GM23248 (cell line): Measurements from ENCODE around the gene NTSR2. TPM values are rescaled to one million over a fixed set of nuclear protein-coding genes. Genes with fewer than 3 reads are reported as not detected.

Source experiments
- DNase-seq: peaks from one replicate; pipeline ENCODE4 v3.0.0-alpha.2; 2015
- H2AFZ ChIP-seq: fragments of 200-600 bp; sonication (generic); 2 replicates; pipeline ENCODE4 v1.6.1; 2016; ENCODE audit warnings: antibody characterized with exemption
- H3F3A ChIP-seq: fragments of 200-600 bp; sonication (generic); 2 replicates; pipeline ENCODE4 v1.6.1; 2016; ENCODE audit warnings: mild to moderate bottlenecking, antibody characterized with exemption, mixed run types; ENCODE audit not compliant: insufficient read depth
- H3K27ac ChIP-seq: fragments of 200-600 bp; sonication (generic); 2 replicates; pipeline ENCODE4 v1.5.1; 2016; ENCODE audit warnings: mild to moderate bottlenecking
- H3K27me3 ChIP-seq: fragments of 200-600 bp; sonication (generic); replicated peaks from 2 replicates; pipeline ENCODE4 v1.6.1; 2016; ENCODE audit warnings: mild to moderate bottlenecking; ENCODE audit not compliant: insufficient read depth
- H3K36me3 ChIP-seq: fragments of 200-600 bp; sonication (generic); 2 replicates; pipeline ENCODE4 v1.6.1; 2016; ENCODE audit warnings: low read depth, mild to moderate bottlenecking
- H3K4me1 ChIP-seq: fragments of 200-600 bp; sonication (generic); 2 replicates; pipeline ENCODE4 v1.6.1; 2016; ENCODE audit warnings: mild to moderate bottlenecking; ENCODE audit not compliant: insufficient read depth
- H3K4me2 ChIP-seq: fragments of 200-600 bp; sonication (generic); one replicate; pipeline ENCODE4 v1.6.1; 2016; ENCODE audit warnings: mild to moderate bottlenecking; ENCODE audit not compliant: unreplicated experiment
- H3K4me3 ChIP-seq: fragments of 200-600 bp; sonication (generic); 2 replicates; pipeline ENCODE4 v1.5.1; 2016; ENCODE audit warnings: mild to moderate bottlenecking
- H3K79me2 ChIP-seq: fragments of 200-600 bp; sonication (generic); 2 replicates; pipeline ENCODE4 v1.6.1; 2016; ENCODE audit warnings: mild to moderate bottlenecking; ENCODE audit not compliant: insufficient read depth
- H3K9ac ChIP-seq: fragments of 200-600 bp; sonication (generic); 2 replicates; pipeline ENCODE4 v1.6.1; 2016; ENCODE audit warnings: mild to moderate bottlenecking
- H3K9me2 ChIP-seq: fragments of 200-600 bp; sonication (generic); 2 replicates; pipeline ENCODE4 v1.6.1; 2016; ENCODE audit warnings: mixed run types, mild to moderate bottlenecking, moderate library complexity; ENCODE audit not compliant: insufficient read depth
- H3K9me3 ChIP-seq: fragments of 200-600 bp; sonication (generic); one replicate; pipeline ENCODE4 v1.6.1; 2017; ENCODE audit warnings: low read depth
- H4K20me1 ChIP-seq: fragments of 200-600 bp; sonication (generic); 2 replicates; pipeline ENCODE4 v1.6.0; 2016; ENCODE audit not compliant: insufficient read depth
- EZH2 ChIP-seq: fragments of 200-600 bp; sonication (generic); IDR thresholded peaks from 2 replicates; pipeline ENCODE4 v1.6.1; 2018; ENCODE audit warnings: antibody characterized with exemption, mild to moderate bottlenecking; ENCODE audit not compliant: insufficient read depth, poor library complexity, severe bottlenecking
- EZH2phosphoT487 ChIP-seq: fragments of 200-600 bp; sonication (generic); IDR thresholded peaks from 2 replicates; pipeline ENCODE4 v1.6.1; 2018; ENCODE audit warnings: antibody characterized with exemption, moderate library complexity, mild to moderate bottlenecking, low read depth; ENCODE audit not compliant: insufficient read depth
- WGBS, 2 experiments: methylation state at CpG; one replicate each; pipeline ENCODE4 v1.1.6; 2015 to 2017; ENCODE audit warnings: low lambda C conversion rate in 2 of 2, low coverage in 1 of 2; ENCODE audit errors: missing lambda C conversion rate in 2 of 2; 5-methylcytosine and 5-hydroxymethylcytosine counted together
- in situ Hi-C: fragments of 300-500 bp; cut with MboI; formaldehyde crosslinking; loops from 2 replicates; pipeline ENCODE4 v1.15.0; 2020
- polyA plus RNA-seq: library from polyadenylated mRNA; unstranded; fragments of >200 nt; fragmentation: Nextera tagmentation; extraction: Ambion mirVana; gene quantifications from 2 replicates; pipeline ENCODE4 v1.2.1, GENCODE V29; 2016
- total RNA-seq: library from RNA; depleted of rRNA; stranded (reverse); fragments of >200 nt; shearing (Covaris generic); gene quantifications from 2 replicates; pipeline ENCODE4 v1.2.3, GENCODE V29; 2014

Gene NTSR2
- total and polyA plus RNA-seq, 2 experiments from 2014 or later, result not detected

- H2AFZ ChIP-seq, result no peak overlapping the region
- WGBS, 2 experiments, result 19 to 23% methylated on average over 2 of the region's 2 CpGs
- H4K20me1 ChIP-seq, result no peaks in the 10 kb centered on the region
- H3K27me3 ChIP-seq, result peaks cover 45% of the 10 kb centered on the region
- no peak overlapping the region for H3K4me3 ChIP-seq
- no peaks in the 10 kb centered on the region for H3K79me2 ChIP-seq
- no peak for DNase-seq
- H3K9ac ChIP-seq, result no peak overlapping the region
- H3K36me3 ChIP-seq, result no peaks in the 10 kb centered on the region
- no peaks in the 10 kb centered on the region for H3K9me2 ChIP-seq
- in situ Hi-C loops, result no loop called here
- no peaks in the 10 kb centered on the region for H3K9me3 ChIP-seq
- no peak overlapping the region for H3K4me2 ChIP-seq
- no peaks in the 10 kb centered on the region for H3F3A ChIP-seq
- no peak for TF ChIP-seq EZH2
- no peak for TF ChIP-seq EZH2phosphoT487
- no peak overlapping the region for H3K27ac ChIP-seq
- H3K4me1 ChIP-seq, result no peaks in the 10 kb centered on the region
Measured at GRCh38 chr2:11649093-11649492, 20.9 kb downstream of the NTSR2 start.

GRCh38 chr2:11647834-11648600 is 22.0 kb downstream of the NTSR2 start:
- Histone ChIP-seq H3K4me2 (no peak overlapping the region), H3K4me3 (no peak overlapping the region), H3K9me3 (no peaks in the 10 kb centered on the region), H3F3A (no peaks in the 10 kb centered on the region), H2AFZ (no peak overlapping the region), H3K4me1 (no peaks in the 10 kb centered on the region), H3K79me2 (no peaks in the 10 kb centered on the region), H4K20me1 (no peaks in the 10 kb centered on the region), H3K36me3 (no peaks in the 10 kb centered on the region), H3K9me2 (no peaks in the 10 kb centered on the region), H3K9ac (no peak overlapping the region), H3K27me3 (peaks cover 45% of the 10 kb centered on the region), H3K27ac (no peak overlapping the region)
- TF ChIP-seq EZH2phosphoT487 (no peak), EZH2 (no peak)
- in situ Hi-C loops, result no loop called here
- DNase-seq, result peak; percentile 30
- WGBS, 2 experiments, result 45 to 49% methylated on average over 7 of the region's 7 CpGs

GRCh38 chr2:11646530-11646929 is 23.5 kb downstream of the NTSR2 start:
- no peaks in the 10 kb centered on the region for H3F3A ChIP-seq
- no peak for DNase-seq
- no peak for TF ChIP-seq EZH2phosphoT487
- no peak for TF ChIP-seq EZH2
- H3K9ac ChIP-seq, result no peak overlapping the region
- no peaks in the 10 kb centered on the region for H3K36me3 ChIP-seq
- H4K20me1 ChIP-seq, result no peaks in the 10 kb centered on the region
- H3K9me2 ChIP-seq, result no peaks in the 10 kb centered on the region
- in situ Hi-C loops, result no loop called here
- no peak overlapping the region for H3K4me3 ChIP-seq
- H3K27ac ChIP-seq, result no peak overlapping the region
- no peaks in the 10 kb centered on the region for H3K9me3 ChIP-seq
- H3K4me1 ChIP-seq, result no peaks in the 10 kb centered on the region
- no peaks in the 10 kb centered on the region for H3K79me2 ChIP-seq
- no peak overlapping the region for H2AFZ ChIP-seq
- H3K27me3 ChIP-seq, result peaks cover 35% of the 10 kb centered on the region
- WGBS, 2 experiments, result 73 to 79% methylated on average over 3 of the region's 3 CpGs
- H3K4me2 ChIP-seq, result no peak overlapping the region

- DNase-seq, result no peak
- TF ChIP-seq EZH2phosphoT487, result no peak
- H4K20me1 ChIP-seq, result no peaks in the 10 kb centered on the region
- H3K36me3 ChIP-seq, result no peaks in the 10 kb centered on the region
- in situ Hi-C loops, result no loop called here
- H3K9ac ChIP-seq, result no peak overlapping the region
- H2AFZ ChIP-seq, result no peak overlapping the region
- H3K27me3 ChIP-seq, result peaks cover 25% of the 10 kb centered on the region
- H3F3A ChIP-seq, result no peaks in the 10 kb centered on the region
- no peak overlapping the region for H3K27ac ChIP-seq
- H3K79me2 ChIP-seq, result no peaks in the 10 kb centered on the region
- WGBS, 2 experiments, result 16 to 22% methylated on average over 3 of the region's 3 CpGs
- no peak overlapping the region for H3K4me2 ChIP-seq
- no peaks in the 10 kb centered on the region for H3K4me1 ChIP-seq
- no peaks in the 10 kb centered on the region for H3K9me2 ChIP-seq
- no peak overlapping the region for H3K4me3 ChIP-seq
- no peaks in the 10 kb centered on the region for H3K9me3 ChIP-seq
Measured at GRCh38 chr2:11644293-11644692, 25.7 kb downstream of the NTSR2 start.
